HG02943 (cell line): ENCODE measurements around the gene KIF18A.
A peak's percentile ranks its signal among the peaks of the same experiment; 100 is the strongest.
"Not testable (repeated sequence)": the region's sequence is repeated elsewhere in the genome, so short reads cannot be mapped to it uniquely, and the experiment has no call there.

Experiments used
- ATAC-seq: cut with Tn5 transposase; IDR thresholded peaks from one replicate; pipeline ENCODE4 v1.9.1; 2021; ENCODE audit warnings: mild to moderate bottlenecking, low read depth, moderate library complexity; ENCODE audit not compliant: unreplicated experiment

The KIF18A gene

DNA sequence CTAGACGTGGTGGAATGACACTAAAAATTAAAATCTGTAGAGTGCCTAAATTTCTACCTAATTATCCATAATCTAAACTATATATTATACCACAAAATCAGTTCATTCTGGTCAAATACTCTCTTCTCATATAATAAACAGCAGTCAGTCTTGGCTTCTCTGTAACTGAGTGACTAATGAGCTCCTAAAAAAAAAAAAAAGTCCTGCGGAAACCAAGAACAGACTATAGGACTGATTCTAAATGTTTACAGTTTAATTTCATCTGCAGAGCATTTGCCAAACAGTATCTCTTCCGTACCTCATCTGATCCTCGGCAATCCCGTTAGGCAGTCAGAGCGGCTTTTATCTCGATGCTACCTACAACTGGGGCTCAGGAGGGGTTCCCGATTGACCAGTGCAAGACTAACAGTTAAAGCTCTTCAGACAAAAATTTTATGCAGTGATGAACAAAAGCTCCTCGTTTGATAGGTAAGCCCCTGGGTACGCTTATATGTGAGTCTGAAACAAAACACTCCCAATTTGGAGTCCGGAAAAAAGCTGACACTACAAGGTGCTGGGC is 686 bp downstream of the KIF18A start:
- peak; percentile 0 for ATAC-seq

GRCh38 chr11:28106353-28107043 is 1.5 kb downstream of the KIF18A start:
- no peak for ATAC-seq

DNA sequence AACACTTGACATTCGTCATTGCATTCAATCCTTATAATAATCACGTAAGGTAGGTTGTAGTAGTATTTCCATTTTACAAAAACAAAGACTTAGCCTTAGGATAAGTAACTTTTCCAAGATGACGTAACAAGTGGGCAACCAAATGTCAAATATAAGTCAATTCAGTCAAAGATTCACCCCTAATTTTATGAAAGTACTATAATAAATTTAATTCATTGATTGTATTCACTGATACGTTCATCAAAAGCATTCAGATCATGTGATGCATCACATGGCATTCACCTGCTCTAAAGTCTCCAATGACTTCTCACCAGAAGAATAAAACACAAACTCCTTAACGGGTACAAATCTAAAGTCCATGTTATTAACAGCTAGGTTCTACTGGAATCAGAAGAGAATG is 2.1 kb downstream of the KIF18A start:
- no peak for ATAC-seq

DNA sequence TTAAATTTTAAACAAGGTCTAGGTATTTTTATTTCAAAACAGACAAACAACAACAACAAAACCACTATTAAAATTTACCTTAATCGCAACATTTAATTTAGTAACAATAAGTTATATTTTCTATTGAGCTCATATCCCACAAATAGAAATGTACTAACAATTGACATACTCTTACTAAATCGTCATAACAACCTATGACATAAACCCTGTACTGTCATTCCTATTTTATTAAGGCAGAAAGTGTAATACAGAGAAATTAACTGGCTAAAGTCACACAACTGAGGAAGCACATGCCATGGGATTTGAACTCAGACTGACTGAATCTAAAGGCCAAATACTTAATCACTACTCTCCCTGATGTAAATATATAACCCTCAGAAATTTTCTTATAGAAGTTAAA is 3.0 kb downstream of the KIF18A start:
- no peak for ATAC-seq

DNA sequence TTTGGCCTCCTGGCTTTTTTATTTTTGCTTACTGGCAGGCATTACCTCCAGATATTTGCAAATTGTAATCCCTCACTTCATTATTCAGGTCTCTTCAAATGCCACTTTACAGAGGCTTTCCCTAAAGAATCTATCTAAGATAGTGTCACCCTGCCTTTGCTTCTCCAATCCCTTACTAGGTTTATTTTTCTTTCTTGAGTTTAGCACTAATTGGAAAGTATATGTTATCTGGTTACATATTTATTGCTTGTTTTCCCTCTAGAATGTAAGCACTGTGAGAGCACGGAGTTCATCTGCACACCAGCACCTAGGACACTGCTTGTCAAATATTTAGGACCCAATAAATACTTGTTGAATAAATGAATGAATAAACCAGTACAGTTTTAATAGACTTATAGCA is 3.5 kb downstream of the KIF18A start:
- no peak for ATAC-seq

GRCh38 chr11:28102300-28102699 is 5.7 kb downstream of the KIF18A start:
- not testable (repeated sequence) for ATAC-seq

GRCh38 chr11:28100665-28101064 is 7.3 kb downstream of the KIF18A start:
- no peak for ATAC-seq

- ATAC-seq: no peak
Measured at GRCh38 chr11:28099715-28100114, 8.2 kb downstream of the KIF18A start.

GRCh38 chr11:28098257-28098656 is 9.7 kb downstream of the KIF18A start:
- ATAC-seq: no peak

DNA sequence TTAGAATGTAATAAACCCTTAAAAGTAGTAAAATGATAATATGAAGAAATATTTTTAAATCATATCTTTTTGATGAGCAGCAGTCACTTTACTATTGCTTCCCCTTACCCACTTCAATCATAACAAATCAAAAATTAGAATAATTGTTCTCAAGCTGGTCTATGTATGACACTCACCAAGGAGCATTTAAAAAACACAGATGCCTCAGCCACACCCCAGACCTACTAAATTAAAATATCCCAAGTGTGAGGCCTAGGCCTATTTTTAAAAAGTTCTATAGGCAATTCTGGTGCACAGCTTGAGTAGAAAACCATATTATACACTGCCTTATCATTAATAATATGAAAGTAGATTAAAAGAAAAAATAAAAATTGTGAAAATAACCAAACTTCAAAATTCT is 15.2 kb downstream of the KIF18A start:
- ATAC-seq: no peak

DNA sequence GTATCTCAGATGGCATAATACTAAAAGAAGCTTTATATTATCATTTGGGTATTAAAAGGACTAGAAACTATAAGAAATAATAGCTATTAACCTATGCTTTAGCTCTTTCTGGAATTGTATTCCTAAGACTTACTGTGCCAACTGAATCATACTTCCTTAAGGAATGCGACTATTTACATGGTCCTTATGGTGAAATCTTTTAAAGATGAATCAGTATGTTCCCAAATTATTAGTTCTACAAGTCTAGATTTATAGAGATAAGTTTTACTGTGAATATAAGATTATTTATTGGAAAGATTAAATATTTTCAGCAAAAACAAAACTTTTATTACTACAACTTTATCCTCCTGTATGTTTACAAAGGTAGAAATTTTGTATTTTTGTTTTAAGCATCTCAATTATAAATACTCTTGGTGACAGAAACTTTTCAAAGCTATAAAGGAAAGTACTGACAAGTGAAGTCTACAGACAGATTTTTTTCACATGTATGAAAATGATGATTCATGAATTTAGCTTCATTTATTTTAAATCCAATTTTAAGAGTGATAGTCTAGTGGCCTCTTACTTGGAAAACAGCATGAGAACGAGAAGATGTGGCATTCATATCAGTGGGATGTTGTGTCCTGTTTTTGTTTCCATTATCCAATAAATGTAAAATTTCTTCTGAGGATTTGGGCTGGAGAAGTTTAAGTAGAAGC is 17.8 kb downstream of the KIF18A start:
- ATAC-seq: no peak

- ATAC-seq: no peak
Measured at GRCh38 chr11:28089378-28089777, 18.6 kb downstream of the KIF18A start.

DNA sequence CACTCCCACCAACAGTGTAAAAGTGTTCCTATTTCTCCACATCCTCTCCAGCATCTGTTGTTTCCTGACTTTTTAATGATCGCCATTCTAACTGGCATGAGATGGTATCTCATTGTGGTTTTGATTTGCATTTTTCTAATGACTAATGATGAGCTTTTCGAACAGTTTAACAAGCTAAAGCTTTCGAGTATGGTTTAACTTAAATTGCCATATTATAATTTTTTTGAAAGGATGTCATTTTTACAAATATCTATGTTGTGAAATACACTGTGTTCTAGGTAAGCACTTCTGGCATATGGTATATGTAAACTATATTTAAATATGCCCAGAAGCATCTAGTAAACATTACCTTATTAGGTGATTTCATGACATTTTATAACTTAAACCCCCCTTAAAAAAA is 20.3 kb downstream of the KIF18A start:
- ATAC-seq: not testable (repeated sequence)

DNA sequence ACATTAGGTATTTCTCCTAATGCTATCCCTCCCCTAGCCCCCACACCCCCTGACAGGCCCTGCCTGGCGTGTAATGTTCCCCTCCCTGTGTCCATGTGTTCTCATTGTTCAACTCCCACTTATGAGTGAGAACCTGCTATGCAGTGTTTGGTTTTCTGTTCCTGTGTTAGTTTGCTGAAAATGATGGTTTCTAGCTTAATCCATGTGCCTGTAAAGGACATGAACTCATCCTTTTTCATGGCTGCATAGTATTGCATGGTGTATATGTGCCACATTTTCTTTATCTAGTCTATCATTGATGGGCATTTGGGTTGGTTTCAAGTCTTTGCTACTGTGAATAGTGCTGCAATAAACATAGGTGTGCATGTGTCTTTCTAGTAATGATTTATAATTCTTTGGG is 20.8 kb downstream of the KIF18A start:
- not testable (repeated sequence) for ATAC-seq

- no peak for ATAC-seq
Measured at GRCh38 chr11:28086569-28086968, 21.4 kb downstream of the KIF18A start.

DNA sequence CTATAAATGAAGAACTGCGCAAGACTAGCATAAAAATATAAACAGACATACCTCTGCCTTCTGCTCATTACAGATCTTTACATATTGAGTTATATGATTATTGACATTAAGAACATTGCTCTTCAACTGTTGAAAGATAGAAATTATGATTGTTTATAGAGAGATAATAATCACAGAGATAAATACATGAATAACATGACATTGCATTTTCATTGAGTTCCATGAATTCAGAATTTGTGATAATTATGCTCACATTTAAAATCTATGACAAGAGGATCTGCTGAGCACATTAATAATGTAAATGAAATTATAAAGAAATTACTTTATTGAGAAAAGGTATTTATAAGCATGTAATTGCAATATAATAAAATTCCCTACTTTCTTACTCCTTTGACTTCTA is 24.8 kb downstream of the KIF18A start:
- no peak for ATAC-seq

- ATAC-seq: no peak
Measured at GRCh38 chr11:28077521-28077920, 30.4 kb downstream of the KIF18A start.

DNA sequence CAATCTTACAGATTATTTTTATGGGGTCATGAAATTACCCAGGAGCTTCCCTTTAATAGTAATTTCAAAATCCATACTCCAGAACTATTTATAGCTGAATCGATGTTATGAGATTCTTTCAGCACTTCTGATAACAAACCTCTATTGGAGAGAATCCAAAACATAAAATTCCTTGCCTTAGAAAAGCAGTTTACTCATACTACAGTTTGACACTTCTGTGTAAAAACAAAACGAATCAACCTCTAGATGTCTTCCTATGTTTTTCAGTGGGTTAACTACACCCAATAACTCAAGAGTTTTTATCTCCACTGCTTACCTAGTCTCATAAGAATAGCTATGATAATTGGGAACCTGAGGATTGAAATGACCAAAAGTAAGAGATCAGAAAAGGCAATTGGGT is 35.6 kb downstream of the KIF18A start:
- ATAC-seq: no peak

GRCh38 chr11:28071305-28071704 is 36.7 kb downstream of the KIF18A start:
- ATAC-seq: no peak

DNA sequence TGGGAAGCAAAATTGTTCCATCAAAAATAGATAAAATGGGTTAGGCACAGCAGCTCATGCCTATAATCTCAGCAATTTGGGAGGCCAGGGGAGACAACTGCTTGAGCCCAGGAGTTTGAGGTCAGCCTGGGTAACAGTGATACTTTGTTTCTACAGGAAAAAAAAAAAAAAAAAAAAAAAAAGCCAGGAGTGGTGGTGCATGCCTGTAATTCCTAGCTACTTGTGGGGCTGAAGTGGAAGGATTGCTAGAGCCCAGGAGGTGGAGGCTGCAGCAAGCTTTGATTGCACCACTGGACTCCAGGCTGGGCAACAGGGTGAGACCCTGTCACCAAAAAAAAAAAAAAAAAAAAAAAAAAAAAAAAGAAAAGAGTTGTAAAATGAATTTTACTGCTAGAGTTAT is 49.6 kb downstream of the KIF18A start:
- ATAC-seq: no peak

GRCh38 chr11:28054821-28055220 is 53.1 kb downstream of the KIF18A start:
- no peak for ATAC-seq
